Measurements from ENCODE around the gene IQGAP2.

DNA sequence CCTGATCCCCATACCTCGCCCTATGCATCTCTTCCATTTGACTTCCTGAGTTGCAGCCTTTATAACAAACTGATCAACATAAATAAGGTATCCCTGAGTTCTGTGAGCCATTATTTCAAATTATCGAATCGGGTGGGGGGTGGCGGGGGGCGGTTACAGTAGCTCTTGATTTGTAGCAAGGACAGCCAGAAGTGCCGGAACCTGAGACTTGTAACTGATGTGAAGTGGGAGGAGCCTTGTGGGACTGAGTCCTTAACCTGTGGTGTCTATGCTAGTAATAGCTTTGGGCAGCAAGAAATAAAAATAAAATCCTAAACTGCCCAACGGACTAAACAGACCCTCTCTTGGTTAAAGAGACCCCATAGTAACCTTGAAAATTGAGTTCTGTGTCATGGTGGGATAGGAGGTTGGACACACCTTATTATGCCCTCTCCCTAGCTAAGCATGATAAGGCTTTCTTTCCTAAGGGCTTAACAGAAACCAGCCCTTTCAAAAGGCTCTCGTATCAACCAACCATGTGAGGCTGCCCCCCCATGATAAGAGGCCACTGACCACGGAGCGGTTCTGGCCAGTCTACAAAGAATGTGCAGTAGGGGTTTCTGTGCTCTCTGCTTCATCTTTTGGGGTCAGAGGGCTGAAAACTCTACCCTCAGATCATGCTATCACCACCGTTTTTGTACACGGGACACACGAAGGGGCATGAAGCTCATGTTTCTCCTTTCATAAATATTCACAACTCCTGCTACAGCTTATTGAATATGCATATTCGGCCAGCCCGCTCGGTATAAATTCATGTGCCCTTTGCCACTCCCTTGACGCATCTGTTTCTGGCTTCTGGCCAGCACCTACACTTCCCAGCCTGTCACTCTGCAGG, 39.5 kb upstream of the IQGAP2 start:
- TF ChIP-seq CTCF (IDR thresholded peaks at IDR 0.05) (no peak), EZH2 (IDR thresholded peaks at IDR 0.05; ENCODE audit: borderline replicate concordance, insufficient read depth, low read depth, low read length, poor library complexity, severe bottlenecking) (no peak)
